HEK293 (cell line): Measurements from ENCODE around the gene ABI3BP.

Experiments
- CTCF ChIA-PET: fragments of 350-600 bp; formaldehyde crosslinking; extraction: SDS; loops from one replicate; lab custom pipeline; 2021; ENCODE audit warnings: antibody characterized with exemption; lab: Yijun Ruan, JAX
- POLR2A ChIA-PET: fragments of 300-600 bp; formaldehyde crosslinking; extraction: SDS; loops from one replicate; lab custom pipeline; 2020; ENCODE audit warnings: antibody characterized with exemption, inconsistent platforms; lab: Yijun Ruan, JAX
- H3K27ac ChIP-seq: fragments of 200-500 bp; sonication (Bioruptor generic); 2 replicates; pipeline ENCODE4 v1.5.1; 2014; ENCODE audit warnings: low read depth, low read length, control low read depth, inconsistent platforms; ENCODE audit errors: extremely low read depth
- H3K36me3 ChIP-seq, 2 experiments: fragments of 200-500 bp in 1 of 2; sonication (Bioruptor generic) in 1 of 2; 1 replicate in 1 of 2; 2 replicates in 1 of 2; pipeline ENCODE4 v1.5.1; 2014 to 2017; ENCODE audit warnings: inconsistent platforms in 2 of 2, low read length in 2 of 2; ENCODE audit not compliant: control insufficient read depth in 2 of 2, insufficient read depth in 1 of 2
- H3K4me1 ChIP-seq: fragments of 200-500 bp; sonication (Bioruptor generic); 2 replicates; pipeline ENCODE4 v1.5.1; 2014; ENCODE audit warnings: mild to moderate bottlenecking, low read length, inconsistent platforms; ENCODE audit not compliant: control insufficient read depth, insufficient read depth
- H3K4me3 ChIP-seq: 2 replicates; pipeline ENCODE4 v1.5.1; 2011; ENCODE audit warnings: low read depth, mild to moderate bottlenecking, control low read depth, low read length, moderate library complexity
- H3K9me3 ChIP-seq: fragments of 200-500 bp; sonication (Bioruptor generic); 2 replicates; pipeline ENCODE4 v1.5.1; 2014; ENCODE audit warnings: low read depth, low read length, inconsistent platforms; ENCODE audit not compliant: control insufficient read depth, insufficient read depth
- MZF1 ChIP-seq: fragments of 450-650 bp; formaldehyde crosslinking; IDR thresholded peaks from 2 replicates; pipeline ENCODE4 v1.5.1; 2017; ENCODE audit warnings: missing biosample characterization, missing genetic modification characterization, borderline replicate concordance
- REPIN1 ChIP-seq: fragments of 450-650 bp; formaldehyde crosslinking; IDR thresholded peaks from 2 replicates; pipeline ENCODE4 v1.5.1; 2017; ENCODE audit warnings: missing biosample characterization, missing genetic modification characterization, low read depth
- ZBTB21 ChIP-seq: fragments of 450-650 bp; formaldehyde crosslinking; IDR thresholded peaks from 2 replicates; pipeline ENCODE4 v1.5.1; 2017; ENCODE audit warnings: missing biosample characterization, missing genetic modification characterization
- ZBTB48 ChIP-seq: fragments of 450-650 bp; formaldehyde crosslinking; IDR thresholded peaks from 2 replicates; pipeline ENCODE4 v1.5.1; 2016; ENCODE audit warnings: missing biosample characterization, missing genetic modification characterization
- ZBTB7A ChIP-seq: fragments of 450-650 bp; formaldehyde crosslinking; IDR thresholded peaks from 2 replicates; pipeline ENCODE4 v1.5.1; 2016; ENCODE audit warnings: low read depth, missing biosample characterization, missing genetic modification characterization
- ZEB2 ChIP-seq: fragments of 450-650 bp; formaldehyde crosslinking; IDR thresholded peaks from 2 replicates; pipeline ENCODE4 v1.5.1; 2016; ENCODE audit warnings: missing biosample characterization, missing genetic modification characterization
- ZNF114 ChIP-seq: fragments of 450-650 bp; formaldehyde crosslinking; IDR thresholded peaks from 2 replicates; pipeline ENCODE4 v1.5.0; 2017; ENCODE audit warnings: missing biosample characterization, missing genetic modification characterization
- ZNF121 ChIP-seq: fragments of 450-650 bp; formaldehyde crosslinking; IDR thresholded peaks from 2 replicates; pipeline ENCODE4 v1.5.1; 2016; ENCODE audit warnings: missing biosample characterization, missing genetic modification characterization
- ZNF248 ChIP-seq: fragments of 450-650 bp; formaldehyde crosslinking; IDR thresholded peaks from 2 replicates; pipeline ENCODE4 v1.5.1; 2017; ENCODE audit warnings: missing biosample characterization, missing genetic modification characterization
- ZNF341 ChIP-seq: fragments of 450-650 bp; formaldehyde crosslinking; IDR thresholded peaks from 2 replicates; pipeline ENCODE4; 2016; ENCODE audit warnings: low read depth, missing biosample characterization, missing genetic modification characterization
- ZNF350 ChIP-seq: fragments of 450-650 bp; formaldehyde crosslinking; IDR thresholded peaks from 2 replicates; pipeline ENCODE4 v1.5.0; 2017; ENCODE audit warnings: missing biosample characterization, mild to moderate bottlenecking, missing genetic modification characterization
- ZNF354C ChIP-seq: fragments of 450-650 bp; formaldehyde crosslinking; IDR thresholded peaks from 2 replicates; pipeline ENCODE4 v1.5.1; 2016; ENCODE audit warnings: missing biosample characterization, missing genetic modification characterization, low read depth, borderline replicate concordance
- ZNF416 ChIP-seq: fragments of 450-650 bp; formaldehyde crosslinking; IDR thresholded peaks from 2 replicates; pipeline ENCODE4 v1.5.1; 2016; ENCODE audit warnings: missing biosample characterization, missing genetic modification characterization
- ZNF514 ChIP-seq: fragments of 450-650 bp; formaldehyde crosslinking; IDR thresholded peaks from 2 replicates; pipeline ENCODE4 v1.5.1; 2016; ENCODE audit warnings: missing biosample characterization, missing genetic modification characterization
- ZNF664 ChIP-seq: fragments of 450-650 bp; formaldehyde crosslinking; IDR thresholded peaks from 2 replicates; pipeline ENCODE4 v1.5.1; 2016; ENCODE audit warnings: missing biosample characterization, missing genetic modification characterization
- ZNF830 ChIP-seq: fragments of 450-650 bp; IDR thresholded peaks from 2 replicates; pipeline ENCODE4 v1.5.0; 2018; ENCODE audit warnings: missing biosample characterization, missing genetic modification characterization, low read depth, mild to moderate bottlenecking, moderate library complexity
- ZSCAN23 ChIP-seq: fragments of 450-650 bp; formaldehyde crosslinking; IDR thresholded peaks from 2 replicates; pipeline ENCODE4 v1.5.1; 2016; ENCODE audit warnings: missing biosample characterization, missing genetic modification characterization
- ZXDB ChIP-seq: fragments of 450-650 bp; formaldehyde crosslinking; IDR thresholded peaks from 2 replicates; pipeline ENCODE4 v1.5.1; 2016; ENCODE audit warnings: missing biosample characterization, missing genetic modification characterization
- TF ChIP-seq, protein P1 (sequence below): fragments of 450-650 bp; formaldehyde crosslinking; IDR thresholded peaks from 2 replicates; pipeline ENCODE4 v1.5.1; 2016; ENCODE audit warnings: missing biosample characterization, missing genetic modification characterization
- TF ChIP-seq, protein P2 (sequence below): fragments of 450-650 bp; formaldehyde crosslinking; IDR thresholded peaks from 2 replicates; pipeline ENCODE4 v1.5.1; 2017; ENCODE audit warnings: missing biosample characterization, missing genetic modification characterization
- TF ChIP-seq, protein P3 (sequence below): fragments of 450-650 bp; formaldehyde crosslinking; IDR thresholded peaks from 2 replicates; pipeline ENCODE4 v1.5.1; 2016; ENCODE audit warnings: missing biosample characterization, missing genetic modification characterization
- TF ChIP-seq, protein P4 (sequence below): fragments of 450-650 bp; formaldehyde crosslinking; IDR thresholded peaks from 2 replicates; pipeline ENCODE4 v1.5.1; 2016; ENCODE audit warnings: missing biosample characterization, missing genetic modification characterization
- TF ChIP-seq, protein P5 (sequence below): fragments of 450-650 bp; formaldehyde crosslinking; IDR thresholded peaks from 2 replicates; pipeline ENCODE4 v1.5.1; 2017; ENCODE audit warnings: missing biosample characterization, missing genetic modification characterization

ABI3BP gene

DNA sequence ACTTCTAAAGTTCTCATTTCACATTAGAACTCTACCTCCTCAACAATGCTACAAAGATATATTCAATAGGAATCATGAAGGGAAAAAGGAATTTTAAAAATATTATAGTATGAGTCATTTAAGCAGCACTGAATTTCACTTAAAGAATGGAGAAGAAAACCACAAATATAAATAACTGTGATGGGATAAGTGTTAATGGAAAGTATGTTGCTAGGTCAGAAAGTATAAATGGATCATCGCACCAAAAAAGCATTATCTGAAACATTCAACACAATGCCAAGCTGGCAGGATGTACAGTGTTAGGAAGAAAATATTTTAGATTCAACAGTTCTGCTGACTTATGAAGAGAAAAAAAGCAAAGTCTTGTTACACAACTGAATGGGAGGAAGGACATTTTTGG is 182.6 kb downstream of the ABI3BP start (continued):
- TF ChIP-seq, protein P1, sequence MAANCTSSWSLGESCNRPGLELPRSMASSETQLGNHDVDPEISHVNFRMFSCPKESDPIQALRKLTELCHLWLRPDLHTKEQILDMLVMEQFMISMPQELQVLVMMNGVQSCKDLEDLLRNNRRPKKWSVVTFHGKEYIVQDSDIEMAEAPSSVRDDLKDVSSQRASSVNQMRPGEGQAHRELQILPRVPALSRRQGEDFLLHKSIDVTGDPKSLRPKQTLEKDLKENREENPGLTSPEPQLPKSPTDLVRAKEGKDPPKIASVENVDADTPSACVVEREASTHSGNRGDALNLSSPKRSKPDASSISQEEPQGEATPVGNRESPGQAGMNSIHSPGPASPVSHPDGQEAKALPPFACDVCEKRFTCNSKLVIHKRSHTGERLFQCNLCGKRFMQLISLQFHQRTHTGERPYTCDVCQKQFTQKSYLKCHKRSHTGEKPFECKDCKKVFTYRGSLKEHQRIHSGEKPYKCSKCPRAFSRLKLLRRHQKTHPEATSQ: no peak
- TF ChIP-seq ZBTB21 (tag by site-specific recombination) (no peak), ZNF354C (tag by site-specific recombination) (no peak), ZNF114 (tag by site-specific recombination) (no peak), ZSCAN23 (no peak), ZXDB (tag by site-specific recombination) (no peak), ZNF416 (tag by site-specific recombination) (no peak)
- TF ChIP-seq, protein P2, sequence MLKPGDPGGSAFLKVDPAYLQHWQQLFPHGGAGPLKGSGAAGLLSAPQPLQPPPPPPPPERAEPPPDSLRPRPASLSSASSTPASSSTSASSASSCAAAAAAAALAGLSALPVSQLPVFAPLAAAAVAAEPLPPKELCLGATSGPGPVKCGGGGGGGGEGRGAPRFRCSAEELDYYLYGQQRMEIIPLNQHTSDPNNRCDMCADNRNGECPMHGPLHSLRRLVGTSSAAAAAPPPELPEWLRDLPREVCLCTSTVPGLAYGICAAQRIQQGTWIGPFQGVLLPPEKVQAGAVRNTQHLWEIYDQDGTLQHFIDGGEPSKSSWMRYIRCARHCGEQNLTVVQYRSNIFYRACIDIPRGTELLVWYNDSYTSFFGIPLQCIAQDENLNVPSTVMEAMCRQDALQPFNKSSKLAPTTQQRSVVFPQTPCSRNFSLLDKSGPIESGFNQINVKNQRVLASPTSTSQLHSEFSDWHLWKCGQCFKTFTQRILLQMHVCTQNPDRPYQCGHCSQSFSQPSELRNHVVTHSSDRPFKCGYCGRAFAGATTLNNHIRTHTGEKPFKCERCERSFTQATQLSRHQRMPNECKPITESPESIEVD (tag by site-specific recombination): no peak

DNA sequence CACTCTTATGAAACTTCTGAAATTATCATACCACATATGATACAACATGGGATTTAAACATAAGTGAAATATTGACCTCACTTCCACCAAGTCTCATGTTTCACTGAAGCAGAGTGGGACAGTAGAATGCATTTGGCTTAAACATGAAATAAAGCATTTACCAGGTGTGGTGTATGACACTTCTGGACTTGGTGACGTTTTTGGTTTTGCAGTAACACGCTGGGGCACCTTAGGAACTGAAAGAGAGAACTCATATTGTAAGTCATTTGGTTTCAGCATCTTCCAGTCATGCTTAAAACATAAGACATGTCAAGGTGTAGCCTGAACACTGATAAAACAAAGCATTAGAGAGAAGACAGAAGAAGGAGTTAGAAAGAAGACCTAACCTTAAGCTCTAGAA is 188.6 kb downstream of the ABI3BP start:
- Histone ChIP-seq H3K36me3 (no peaks in the 10 kb centered on the region), H3K9me3 (no peaks in the 10 kb centered on the region), H3K4me3 (no peak overlapping the region), H3K27ac (no peak overlapping the region), H3K4me1 (no peaks in the 10 kb centered on the region)
- TF ChIP-seq, protein P3, sequence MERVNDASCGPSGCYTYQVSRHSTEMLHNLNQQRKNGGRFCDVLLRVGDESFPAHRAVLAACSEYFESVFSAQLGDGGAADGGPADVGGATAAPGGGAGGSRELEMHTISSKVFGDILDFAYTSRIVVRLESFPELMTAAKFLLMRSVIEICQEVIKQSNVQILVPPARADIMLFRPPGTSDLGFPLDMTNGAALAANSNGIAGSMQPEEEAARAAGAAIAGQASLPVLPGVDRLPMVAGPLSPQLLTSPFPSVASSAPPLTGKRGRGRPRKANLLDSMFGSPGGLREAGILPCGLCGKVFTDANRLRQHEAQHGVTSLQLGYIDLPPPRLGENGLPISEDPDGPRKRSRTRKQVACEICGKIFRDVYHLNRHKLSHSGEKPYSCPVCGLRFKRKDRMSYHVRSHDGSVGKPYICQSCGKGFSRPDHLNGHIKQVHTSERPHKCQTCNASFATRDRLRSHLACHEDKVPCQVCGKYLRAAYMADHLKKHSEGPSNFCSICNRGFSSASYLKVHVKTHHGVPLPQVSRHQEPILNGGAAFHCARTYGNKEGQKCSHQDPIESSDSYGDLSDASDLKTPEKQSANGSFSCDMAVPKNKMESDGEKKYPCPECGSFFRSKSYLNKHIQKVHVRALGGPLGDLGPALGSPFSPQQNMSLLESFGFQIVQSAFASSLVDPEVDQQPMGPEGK (tag by site-specific recombination): no peak
- TF ChIP-seq MZF1 (tag by site-specific recombination): no peak
- no peak for TF ChIP-seq ZBTB48 (tag by site-specific recombination)
- TF ChIP-seq ZNF664 (tag by site-specific recombination): no peak
- TF ChIP-seq ZEB2 (tag by site-specific recombination): no peak
- TF ChIP-seq, protein P4, sequence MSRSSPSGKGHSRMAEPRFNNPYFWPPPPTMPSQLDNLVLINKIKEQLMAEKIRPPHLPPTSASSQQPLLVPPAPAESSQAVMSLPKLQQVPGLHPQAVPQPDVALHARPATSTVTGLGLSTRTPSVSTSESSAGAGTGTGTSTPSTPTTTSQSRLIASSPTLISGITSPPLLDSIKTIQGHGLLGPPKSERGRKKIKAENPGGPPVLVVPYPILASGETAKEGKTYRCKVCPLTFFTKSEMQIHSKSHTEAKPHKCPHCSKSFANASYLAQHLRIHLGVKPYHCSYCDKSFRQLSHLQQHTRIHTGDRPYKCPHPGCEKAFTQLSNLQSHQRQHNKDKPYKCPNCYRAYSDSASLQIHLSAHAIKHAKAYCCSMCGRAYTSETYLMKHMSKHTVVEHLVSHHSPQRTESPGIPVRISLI (tag by site-specific recombination): no peak
- TF ChIP-seq, protein P5, sequence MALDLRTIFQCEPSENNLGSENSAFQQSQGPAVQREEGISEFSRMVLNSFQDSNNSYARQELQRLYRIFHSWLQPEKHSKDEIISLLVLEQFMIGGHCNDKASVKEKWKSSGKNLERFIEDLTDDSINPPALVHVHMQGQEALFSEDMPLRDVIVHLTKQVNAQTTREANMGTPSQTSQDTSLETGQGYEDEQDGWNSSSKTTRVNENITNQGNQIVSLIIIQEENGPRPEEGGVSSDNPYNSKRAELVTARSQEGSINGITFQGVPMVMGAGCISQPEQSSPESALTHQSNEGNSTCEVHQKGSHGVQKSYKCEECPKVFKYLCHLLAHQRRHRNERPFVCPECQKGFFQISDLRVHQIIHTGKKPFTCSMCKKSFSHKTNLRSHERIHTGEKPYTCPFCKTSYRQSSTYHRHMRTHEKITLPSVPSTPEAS (tag by site-specific recombination): no peak
- no peak for TF ChIP-seq ZNF350
- no peak for TF ChIP-seq ZNF248 (tag by site-specific recombination)
- TF ChIP-seq REPIN1 (tag by site-specific recombination): no peak
- TF ChIP-seq ZNF341 (tag by site-specific recombination): no peak
- TF ChIP-seq ZNF514 (tag by site-specific recombination): no peak
- no peak for TF ChIP-seq ZBTB7A
- no peak for TF ChIP-seq ZNF830 (tag by site-specific recombination)
- TF ChIP-seq ZNF354C (tag by site-specific recombination): no peak
- TF ChIP-seq ZNF121: no peak
- ChIA-PET POLR2A (no interaction called here), CTCF (interaction anchor here (0.6 kb wide), 1 partner anchor 8 kb away, joined by 3 read pairs; no protein-coding TSS in a partner anchor)
